ENCODE data around the gene CHI3L2.

GRCh38 chr1:111271464-111271801 is 43.9 kb downstream of the CHI3L2 start:
- TF ChIP-seq, protein P1, sequence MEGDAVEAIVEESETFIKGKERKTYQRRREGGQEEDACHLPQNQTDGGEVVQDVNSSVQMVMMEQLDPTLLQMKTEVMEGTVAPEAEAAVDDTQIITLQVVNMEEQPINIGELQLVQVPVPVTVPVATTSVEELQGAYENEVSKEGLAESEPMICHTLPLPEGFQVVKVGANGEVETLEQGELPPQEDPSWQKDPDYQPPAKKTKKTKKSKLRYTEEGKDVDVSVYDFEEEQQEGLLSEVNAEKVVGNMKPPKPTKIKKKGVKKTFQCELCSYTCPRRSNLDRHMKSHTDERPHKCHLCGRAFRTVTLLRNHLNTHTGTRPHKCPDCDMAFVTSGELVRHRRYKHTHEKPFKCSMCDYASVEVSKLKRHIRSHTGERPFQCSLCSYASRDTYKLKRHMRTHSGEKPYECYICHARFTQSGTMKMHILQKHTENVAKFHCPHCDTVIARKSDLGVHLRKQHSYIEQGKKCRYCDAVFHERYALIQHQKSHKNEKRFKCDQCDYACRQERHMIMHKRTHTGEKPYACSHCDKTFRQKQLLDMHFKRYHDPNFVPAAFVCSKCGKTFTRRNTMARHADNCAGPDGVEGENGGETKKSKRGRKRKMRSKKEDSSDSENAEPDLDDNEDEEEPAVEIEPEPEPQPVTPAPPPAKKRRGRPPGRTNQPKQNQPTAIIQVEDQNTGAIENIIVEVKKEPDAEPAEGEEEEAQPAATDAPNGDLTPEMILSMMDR (IDR thresholded peaks at IDR 0.05; ENCODE audit: insufficient read depth, low read depth, low read length) = no peak
- TF ChIP-seq EZH2 (IDR thresholded peaks at IDR 0.05; ENCODE audit: insufficient read depth, low read length) = no peak

All from astrocyte (in vitro differentiated cells and primary cell).